GM23338 (cell line): ENCODE measurements around the gene DEXI. TPM values are rescaled to one million over a fixed set of nuclear protein-coding genes. Genes with fewer than 3 reads are reported as not detected.

ENCODE experiments used
- ATAC-seq: fragments of 200-7000 bp; cut with Tn5 transposase; 3 replicates; pipeline ENCODE4 v1.9.1; 2020
- DNase-seq: peaks from one replicate; pipeline ENCODE4 v3.0.0-alpha.2; 2015; ENCODE audit warnings: low spot score
- H2AFZ ChIP-seq: fragments of 200-600 bp; sonication (generic); 2 replicates; pipeline ENCODE4 v1.8.0; 2016; ENCODE audit warnings: antibody characterized with exemption, mild to moderate bottlenecking, moderate library complexity
- H3F3A ChIP-seq: fragments of 200-600 bp; sonication (generic); replicated peaks from 2 replicates; pipeline ENCODE4 v1.8.0; 2017; ENCODE audit warnings: antibody characterized with exemption, mixed run types, low read depth
- H3K27ac ChIP-seq: fragments of 200-600 bp; sonication (generic); 2 replicates; pipeline ENCODE4 v1.6.1; 2016; ENCODE audit warnings: low read depth
- H3K27me3 ChIP-seq: fragments of 200-600 bp; sonication (generic); 2 replicates; pipeline ENCODE4 v1.8.0; 2016; ENCODE audit warnings: mild to moderate bottlenecking, mixed run types, moderate library complexity; ENCODE audit not compliant: insufficient read depth
- H3K36me3 ChIP-seq: fragments of 200-600 bp; sonication (generic); 2 replicates; pipeline ENCODE4 v1.8.0; 2016; ENCODE audit warnings: mild to moderate bottlenecking; ENCODE audit not compliant: insufficient read depth
- H3K4me1 ChIP-seq: fragments of 200-600 bp; sonication (generic); 2 replicates; pipeline ENCODE4 v1.8.0; 2016; ENCODE audit warnings: mild to moderate bottlenecking, moderate library complexity; ENCODE audit not compliant: insufficient read depth
- H3K4me2 ChIP-seq: fragments of 200-600 bp; sonication (generic); 2 replicates; pipeline ENCODE4 v1.7.1; 2017; ENCODE audit warnings: mixed run types
- H3K4me3 ChIP-seq: fragments of 200-600 bp; sonication (generic); 2 replicates; pipeline ENCODE4 v1.6.1; 2016; ENCODE audit warnings: mixed run types
- H3K79me2 ChIP-seq: fragments of 200-600 bp; sonication (generic); replicated peaks from 2 replicates; pipeline ENCODE4 v1.8.0; 2017; ENCODE audit warnings: mild to moderate bottlenecking; ENCODE audit not compliant: insufficient read depth
- H3K9me2 ChIP-seq: fragments of 200-600 bp; sonication (generic); 2 replicates; pipeline ENCODE4 v1.8.0; 2017; ENCODE audit not compliant: insufficient read depth
- H4K20me1 ChIP-seq: fragments of 200-600 bp; sonication (generic); replicated peaks from 2 replicates; pipeline ENCODE4 v1.8.0; 2017; ENCODE audit warnings: mild to moderate bottlenecking; ENCODE audit not compliant: insufficient read depth
- H3K27ac Mint-ChIP-seq: 2 replicates; pipeline ENCODE4 v1.8.0; 2020; ENCODE audit warnings: inconsistent platforms, mild to moderate bottlenecking, moderate library complexity, mixed read lengths
- H3K27me3 Mint-ChIP-seq: 3 replicates; pipeline ENCODE4 v1.8.0; 2022; ENCODE audit warnings: low read depth, mild to moderate bottlenecking, moderate library complexity, mixed read lengths, inconsistent platforms; ENCODE audit not compliant: insufficient read depth, poor library complexity
- H3K36me3 Mint-ChIP-seq: 3 replicates; pipeline ENCODE4 v1.8.0; 2021; ENCODE audit warnings: low read depth, mild to moderate bottlenecking, inconsistent platforms, moderate library complexity, mixed read lengths
- H3K4me1 Mint-ChIP-seq: 3 replicates; pipeline ENCODE4 v1.8.0; 2020; ENCODE audit warnings: mild to moderate bottlenecking, inconsistent platforms, mixed read lengths
- H3K4me3 Mint-ChIP-seq: 3 replicates; pipeline ENCODE4 v1.8.0; 2021; ENCODE audit warnings: moderate library complexity, mild to moderate bottlenecking, inconsistent platforms, mixed read lengths
- H3K9me3 Mint-ChIP-seq: 3 replicates; pipeline ENCODE4 v1.8.0; 2020; ENCODE audit warnings: moderate library complexity, mild to moderate bottlenecking, inconsistent platforms, mixed read lengths
- ETS1 ChIP-seq: IDR thresholded peaks from 2 replicates; pipeline ENCODE4 v1.6.1; 2016; ENCODE audit warnings: antibody characterized with exemption
- EZH2 ChIP-seq: fragments of 200-600 bp; sonication (generic); IDR thresholded peaks from one replicate; pipeline ENCODE4 v1.8.0; 2017; ENCODE audit warnings: antibody characterized with exemption, mild to moderate bottlenecking, low read depth; ENCODE audit not compliant: unreplicated experiment
- JUNB ChIP-seq: IDR thresholded peaks from one replicate; pipeline ENCODE4 v1.6.1; 2016; ENCODE audit warnings: antibody characterized with exemption; ENCODE audit not compliant: unreplicated experiment
- ZNF462 ChIP-seq: fragments of 250-450 bp; sonication (Bioruptor Pico); IDR thresholded peaks from 2 replicates; pipeline ENCODE4 v1.5.0; 2020; ENCODE audit warnings: mild to moderate bottlenecking, moderate library complexity
- polyA plus RNA-seq: library from polyadenylated mRNA; unstranded; fragments of >200 nt; fragmentation: Nextera tagmentation; extraction: Ambion mirVana; gene quantifications from 2 replicates; pipeline ENCODE4 v1.2.1, GENCODE V29; 2016
- total RNA-seq: library from RNA; depleted of rRNA; stranded (reverse); fragments of >200 nt; shearing (Covaris generic); gene quantifications from 2 replicates; pipeline ENCODE4 v1.2.3, GENCODE V29; 2014

The DEXI gene
- total and polyA plus RNA-seq, 2 experiments from 2014 or later = 26.5 to 58.2 TPM

- Histone ChIP-seq H3K4me3 (no peak overlapping the region), H3F3A (no peaks in the 10 kb centered on the region), H3K9me2 (no peaks in the 10 kb centered on the region), H3K27me3 (no peaks in the 10 kb centered on the region), H3K4me2 (no peak overlapping the region), H3K79me2 (no peaks in the 10 kb centered on the region), H3K27ac (no peak overlapping the region), H3K4me1 (no peaks in the 10 kb centered on the region), H3K36me3 (no peaks in the 10 kb centered on the region), H4K20me1 (no peaks in the 10 kb centered on the region), H2AFZ (no peak overlapping the region)
- Mint-ChIP-seq H3K27me3 (peaks cover 6% of the 10 kb centered on the region), H3K4me1 (no peaks in the 10 kb centered on the region), H3K9me3 (peaks cover 2% of the 10 kb centered on the region; the same call in 1 of the 3 replicates), H3K4me3 (no peak overlapping the region), H3K36me3 (no peaks in the 10 kb centered on the region), H3K27ac (no peak overlapping the region)
- no peak for ATAC-seq
- TF ChIP-seq EZH2 (no peak), JUNB (no peak)
- no peak for DNase-seq
These were observed 53.8 kb downstream of the DEXI start for GRCh38 chr16:10888320-10888937.

GRCh38 chr16:10885246-10885645 lies 57.0 kb downstream of the DEXI start:
- Histone ChIP-seq H4K20me1 (no peaks in the 10 kb centered on the region), H3K27ac (no peak overlapping the region), H3K4me3 (no peak overlapping the region), H3K9me2 (no peaks in the 10 kb centered on the region), H2AFZ (no peak overlapping the region), H3K4me1 (no peaks in the 10 kb centered on the region), H3K27me3 (peaks cover 12% of the 10 kb centered on the region), H3K4me2 (no peak overlapping the region), H3K36me3 (no peaks in the 10 kb centered on the region), H3F3A (no peaks in the 10 kb centered on the region), H3K79me2 (no peaks in the 10 kb centered on the region)
- ATAC-seq = no peak
- H3K27me3 Mint-ChIP-seq = peaks cover 11% of the 10 kb centered on the region
- H3K4me1 Mint-ChIP-seq = no peaks in the 10 kb centered on the region; the same call in 2 of the 3 replicates
- no peaks in the 10 kb centered on the region for H3K36me3 Mint-ChIP-seq
- peaks cover 2% of the 10 kb centered on the region; the same call in 1 of the 3 replicates for H3K9me3 Mint-ChIP-seq
- DNase-seq = no peak
- H3K27ac Mint-ChIP-seq = no peak overlapping the region
- no peak overlapping the region for H3K4me3 Mint-ChIP-seq
- no peak for TF ChIP-seq ZNF462 (CRISPR knock-in tag)
- no peak for TF ChIP-seq ETS1
- TF ChIP-seq EZH2 = no peak
